Stomach smooth muscle (tissue), 2 donors: Measurements from ENCODE around the gene ATP11A.

Source experiments
- H3K27ac ChIP-seq: one replicate; pipeline ENCODE4 v1.7.0; 2013; ENCODE audit warnings: mild to moderate bottlenecking, low read length, inconsistent platforms
- H3K27me3 ChIP-seq, 2 donors: one replicate each; pipeline ENCODE4 v1.7.0; 2013; ENCODE audit warnings: low read length in 2 of 2; ENCODE audit not compliant: insufficient read depth in 2 of 2, control insufficient read depth in 1 of 2
- H3K36me3 ChIP-seq, 2 donors: one replicate each; pipeline ENCODE4 v1.7.0; 2013; ENCODE audit warnings: low read length in 2 of 2; ENCODE audit not compliant: control insufficient read depth in 2 of 2, insufficient read depth in 2 of 2
- H3K4me1 ChIP-seq: one replicate; pipeline ENCODE4 v1.7.0; 2013; ENCODE audit warnings: low read length; ENCODE audit not compliant: control insufficient read depth, insufficient read depth
- H3K4me3 ChIP-seq, 2 donors: one replicate each; pipeline ENCODE4 v1.7.0; 2013; ENCODE audit warnings: low read length in 2 of 2
- H3K9ac ChIP-seq, 2 donors: one replicate each; pipeline ENCODE4 v1.7.0; 2013; ENCODE audit warnings: low read length in 2 of 2, mild to moderate bottlenecking in 1 of 2
- H3K9me3 ChIP-seq, 2 donors: one replicate each; pipeline ENCODE4 v1.7.0; 2013; ENCODE audit warnings: low read length in 2 of 2; ENCODE audit not compliant: control insufficient read depth in 2 of 2
- donor health status: healthy.
- donor health status: Pancreatic carcinoma.

Gene ATP11A

GRCh38 chr13:112689303-112690245 is at the start of gene ATP11A:
ATP11A (plus strand) TSS chr13:112690038; CDS start chr13:112690417, 379 bp downstream.
- Histone ChIP-seq H3K4me3 (peak within 1 kb of the TSS; percentile 78 to 80), H3K9ac (peak within 1 kb of the TSS; percentile 84 to 86), H3K9me3 (no peaks in the 10 kb centered on the region), H3K36me3 (no peaks in the 10 kb centered on the region), H3K27me3 (no peaks in the 10 kb centered on the region), H3K27ac (peak within 1 kb of the TSS; percentile 79), H3K4me1 (peaks cover 39% of the 10 kb centered on the region)

GRCh38 chr13:112641456-112642089 is 48.3 kb upstream of the ATP11A start:
- no peak overlapping the region for H3K4me3 ChIP-seq
- peaks cover 5% of the 10 kb centered on the region for H3K4me1 ChIP-seq
- H3K27me3 ChIP-seq, result no peaks in the 10 kb centered on the region
- no peaks in the 10 kb centered on the region for H3K9me3 ChIP-seq
- no peak overlapping the region for H3K9ac ChIP-seq
- H3K27ac ChIP-seq, result no peak overlapping the region
- no peaks in the 10 kb centered on the region for H3K36me3 ChIP-seq

GRCh38 chr13:112642090-112642460 is 47.8 kb upstream of the ATP11A start:
- Histone ChIP-seq H3K36me3 (no peaks in the 10 kb centered on the region), H3K9me3 (no peaks in the 10 kb centered on the region), H3K9ac (no peak overlapping the region), H3K4me3 (no peak overlapping the region), H3K4me1 (peaks cover 5% of the 10 kb centered on the region), H3K27ac (no peak overlapping the region), H3K27me3 (no peaks in the 10 kb centered on the region)

GRCh38 chr13:112643759-112644459 is 45.9 kb upstream of the ATP11A start:
- no peak overlapping the region for H3K9ac ChIP-seq
- H3K27ac ChIP-seq, result no peak overlapping the region
- no peaks in the 10 kb centered on the region for H3K27me3 ChIP-seq
- no peaks in the 10 kb centered on the region for H3K4me1 ChIP-seq
- no peaks in the 10 kb centered on the region for H3K9me3 ChIP-seq
- H3K4me3 ChIP-seq, result no peak overlapping the region
- no peaks in the 10 kb centered on the region for H3K36me3 ChIP-seq

- no peak overlapping the region for H3K9ac ChIP-seq
- no peaks in the 10 kb centered on the region for H3K36me3 ChIP-seq
- no peaks in the 10 kb centered on the region for H3K27me3 ChIP-seq
- H3K27ac ChIP-seq, result no peak overlapping the region
- no peak overlapping the region for H3K4me3 ChIP-seq
- no peaks in the 10 kb centered on the region for H3K4me1 ChIP-seq
- H3K9me3 ChIP-seq, result no peaks in the 10 kb centered on the region
Measured at GRCh38 chr13:112645327-112645914, 44.4 kb upstream of the ATP11A start.

- Histone ChIP-seq H3K4me3 (no peak overlapping the region), H3K9ac (no peak overlapping the region), H3K9me3 (no peaks in the 10 kb centered on the region), H3K36me3 (no peaks in the 10 kb centered on the region), H3K27ac (no peak overlapping the region), H3K4me1 (peaks cover 11% of the 10 kb centered on the region), H3K27me3 (no peaks in the 10 kb centered on the region)
Measured at GRCh38 chr13:112647256-112647655, 42.6 kb upstream of the ATP11A start.

GRCh38 chr13:112648101-112648500 is 41.7 kb upstream of the ATP11A start:
- H3K9ac ChIP-seq, result no peak overlapping the region
- H3K9me3 ChIP-seq, result no peaks in the 10 kb centered on the region
- no peak overlapping the region for H3K4me3 ChIP-seq
- H3K36me3 ChIP-seq, result no peaks in the 10 kb centered on the region
- H3K27ac ChIP-seq, result no peak overlapping the region
- peaks cover 19% of the 10 kb centered on the region for H3K4me1 ChIP-seq
- H3K27me3 ChIP-seq, result no peaks in the 10 kb centered on the region

- H3K4me1 ChIP-seq, result peaks cover 19% of the 10 kb centered on the region
- H3K27me3 ChIP-seq, result no peaks in the 10 kb centered on the region
- no peaks in the 10 kb centered on the region for H3K9me3 ChIP-seq
- H3K27ac ChIP-seq, result no peak overlapping the region
- no peak overlapping the region for H3K9ac ChIP-seq
- no peak overlapping the region for H3K4me3 ChIP-seq
- H3K36me3 ChIP-seq, result no peaks in the 10 kb centered on the region
Measured at GRCh38 chr13:112648966-112649690, 40.7 kb upstream of the ATP11A start.

GRCh38 chr13:112651311-112651710 is 38.5 kb upstream of the ATP11A start:
- no peak overlapping the region for H3K4me3 ChIP-seq
- H3K36me3 ChIP-seq, result no peaks in the 10 kb centered on the region
- H3K9me3 ChIP-seq, result no peaks in the 10 kb centered on the region
- H3K27ac ChIP-seq, result peak overlapping the region; percentile 46
- no peak overlapping the region for H3K9ac ChIP-seq
- H3K27me3 ChIP-seq, result no peaks in the 10 kb centered on the region
- peaks cover 19% of the 10 kb centered on the region for H3K4me1 ChIP-seq
